OCI-LY1 (cell line): Measurements from ENCODE around the gene PTPRN2.

Experiments
- H2AFZ ChIP-seq: fragments of 200-600 bp; sonication (generic), shearing (Covaris generic); 2 replicates; pipeline ENCODE4 v1.6.0; 2014; ENCODE audit warnings: antibody characterized with exemption, mild to moderate bottlenecking, low read length
- H3F3A ChIP-seq: fragments of 200-600 bp; sonication (generic), shearing (Covaris generic); 2 replicates; pipeline ENCODE4 v1.6.0; 2014; ENCODE audit warnings: mild to moderate bottlenecking, antibody characterized with exemption, low read length, moderate library complexity; ENCODE audit not compliant: insufficient read depth
- H3K27ac ChIP-seq: fragments of 200-600 bp; sonication (generic); 2 replicates; pipeline ENCODE4 v1.5.1; 2014; ENCODE audit warnings: low read length, mixed run types, mild to moderate bottlenecking, low read depth; ENCODE audit not compliant: poor library complexity, severe bottlenecking
- H3K27me3 ChIP-seq: fragments of 200-600 bp; sonication (generic); 2 replicates; pipeline ENCODE4 v1.6.0; 2014; ENCODE audit warnings: antibody characterized with exemption, mild to moderate bottlenecking, low read length, moderate library complexity; ENCODE audit not compliant: insufficient read depth
- H3K36me3 ChIP-seq: fragments of 200-600 bp; sonication (generic); 2 replicates; pipeline ENCODE4 v1.6.1; 2014; ENCODE audit warnings: mild to moderate bottlenecking, antibody characterized with exemption, low read length, moderate library complexity, mixed read lengths; ENCODE audit not compliant: insufficient read depth
- H3K4me1 ChIP-seq: fragments of 200-600 bp; sonication (generic); 2 replicates; pipeline ENCODE4 v1.5.1; 2014; ENCODE audit warnings: mild to moderate bottlenecking, low read length, moderate library complexity; ENCODE audit not compliant: insufficient read depth, severe bottlenecking
- H3K4me2 ChIP-seq: fragments of 200-600 bp; sonication (generic), shearing (Covaris generic); 2 replicates; pipeline ENCODE4 v1.6.1; 2014; ENCODE audit warnings: low read length
- H3K4me3 ChIP-seq: fragments of 200-600 bp; sonication (generic); 2 replicates; pipeline ENCODE4 v1.5.1; 2014; ENCODE audit warnings: low read length, low read depth, mild to moderate bottlenecking, mixed read lengths; ENCODE audit not compliant: poor library complexity, severe bottlenecking
- H3K79me2 ChIP-seq: fragments of 200-600 bp; shearing (Covaris generic); 2 replicates; pipeline ENCODE4 v1.6.1; 2016; ENCODE audit warnings: mixed run types, low read length, mixed read lengths; ENCODE audit not compliant: insufficient read depth
- H3K9ac ChIP-seq: fragments of 200-600 bp; sonication (generic), shearing (Covaris generic); 2 replicates; pipeline ENCODE4 v1.6.1; 2014; ENCODE audit warnings: mild to moderate bottlenecking, low read length, mixed read lengths
- H3K9me2 ChIP-seq: fragments of 200-600 bp; sonication (generic), shearing (Covaris generic); 2 replicates; pipeline ENCODE4 v1.6.1; 2014; ENCODE audit warnings: low read depth, mild to moderate bottlenecking, low read length, mixed read lengths
- H3K9me3 ChIP-seq: fragments of 200-600 bp; shearing (Covaris generic); 2 replicates; pipeline ENCODE4 v1.6.1; 2014; ENCODE audit warnings: low read length, mixed read lengths
- H4K20me1 ChIP-seq: fragments of 200-600 bp; sonication (generic), shearing (Covaris generic); 2 replicates; pipeline ENCODE4 v1.6.0; 2016; ENCODE audit warnings: mild to moderate bottlenecking, low read length; ENCODE audit not compliant: insufficient read depth
- EZH2 ChIP-seq: fragments of 200-600 bp; sonication (generic), shearing (Covaris generic); IDR thresholded peaks from 2 replicates; pipeline ENCODE4 v1.8.0; 2017; ENCODE audit warnings: borderline replicate concordance, mixed run types, mild to moderate bottlenecking, antibody characterized with exemption, low read length, moderate library complexity, mixed read lengths
- TF ChIP-seq, protein P1 (sequence below): fragments of 200-600 bp; sonication (generic), shearing (Covaris generic); IDR thresholded peaks from 2 replicates; pipeline ENCODE4 v1.5.1; 2017; ENCODE audit warnings: mild to moderate bottlenecking, antibody characterized with exemption, low read length, moderate library complexity, mixed read lengths

Gene PTPRN2

DNA sequence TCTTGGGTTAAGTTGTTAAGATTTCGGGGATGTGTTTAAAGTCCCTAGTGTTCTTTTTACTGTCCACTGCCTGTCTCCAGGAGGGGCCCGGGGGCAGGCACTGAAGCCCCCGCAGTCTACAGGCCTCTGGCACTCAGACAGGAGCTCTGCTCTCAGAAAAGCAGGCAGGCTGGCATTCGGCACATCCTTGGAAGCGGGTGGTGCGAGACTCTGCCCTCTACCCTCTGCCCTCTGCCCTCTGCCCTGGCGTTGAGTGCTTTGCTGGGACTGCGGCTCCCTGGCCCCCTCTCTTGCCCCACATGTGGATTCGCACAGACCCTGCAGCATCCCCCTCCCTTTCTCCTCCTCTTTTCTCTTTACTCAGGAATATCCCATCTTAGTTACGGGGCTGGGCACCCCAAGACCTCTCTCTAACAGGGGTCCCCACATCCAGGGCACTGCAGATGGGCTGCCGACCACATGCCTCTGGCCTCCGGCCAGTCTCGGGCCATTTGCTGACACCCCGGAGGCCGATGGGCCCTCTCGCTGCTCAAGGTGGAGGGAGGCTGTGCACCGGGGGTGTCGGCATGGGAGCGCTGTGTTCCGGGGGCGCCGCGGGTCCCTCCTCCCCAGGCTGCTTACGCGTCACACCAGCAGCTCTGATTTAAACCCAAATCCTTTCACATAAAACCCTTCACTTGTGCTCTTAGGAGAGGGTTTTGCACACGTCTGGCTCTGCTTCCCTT lies 770.9 kb downstream of the PTPRN2 start:
- H3K79me2 ChIP-seq, result no peaks in the 10 kb centered on the region
- H3K36me3 ChIP-seq, result no peaks in the 10 kb centered on the region
- H3K4me3 ChIP-seq, result no peak overlapping the region
- no peak overlapping the region for H2AFZ ChIP-seq
- no peaks in the 10 kb centered on the region for H4K20me1 ChIP-seq
- TF ChIP-seq, protein P1, sequence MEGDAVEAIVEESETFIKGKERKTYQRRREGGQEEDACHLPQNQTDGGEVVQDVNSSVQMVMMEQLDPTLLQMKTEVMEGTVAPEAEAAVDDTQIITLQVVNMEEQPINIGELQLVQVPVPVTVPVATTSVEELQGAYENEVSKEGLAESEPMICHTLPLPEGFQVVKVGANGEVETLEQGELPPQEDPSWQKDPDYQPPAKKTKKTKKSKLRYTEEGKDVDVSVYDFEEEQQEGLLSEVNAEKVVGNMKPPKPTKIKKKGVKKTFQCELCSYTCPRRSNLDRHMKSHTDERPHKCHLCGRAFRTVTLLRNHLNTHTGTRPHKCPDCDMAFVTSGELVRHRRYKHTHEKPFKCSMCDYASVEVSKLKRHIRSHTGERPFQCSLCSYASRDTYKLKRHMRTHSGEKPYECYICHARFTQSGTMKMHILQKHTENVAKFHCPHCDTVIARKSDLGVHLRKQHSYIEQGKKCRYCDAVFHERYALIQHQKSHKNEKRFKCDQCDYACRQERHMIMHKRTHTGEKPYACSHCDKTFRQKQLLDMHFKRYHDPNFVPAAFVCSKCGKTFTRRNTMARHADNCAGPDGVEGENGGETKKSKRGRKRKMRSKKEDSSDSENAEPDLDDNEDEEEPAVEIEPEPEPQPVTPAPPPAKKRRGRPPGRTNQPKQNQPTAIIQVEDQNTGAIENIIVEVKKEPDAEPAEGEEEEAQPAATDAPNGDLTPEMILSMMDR, result no peak
- TF ChIP-seq EZH2, result no peak
- H3K9me3 ChIP-seq, result no peaks in the 10 kb centered on the region
- H3K4me2 ChIP-seq, result no peak overlapping the region
- no peaks in the 10 kb centered on the region for H3K27me3 ChIP-seq
- no peaks in the 10 kb centered on the region for H3K9me2 ChIP-seq
- H3K27ac ChIP-seq, result no peak overlapping the region
- H3K4me1 ChIP-seq, result no peaks in the 10 kb centered on the region
- H3F3A ChIP-seq, result no peaks in the 10 kb centered on the region
- no peak overlapping the region for H3K9ac ChIP-seq

DNA sequence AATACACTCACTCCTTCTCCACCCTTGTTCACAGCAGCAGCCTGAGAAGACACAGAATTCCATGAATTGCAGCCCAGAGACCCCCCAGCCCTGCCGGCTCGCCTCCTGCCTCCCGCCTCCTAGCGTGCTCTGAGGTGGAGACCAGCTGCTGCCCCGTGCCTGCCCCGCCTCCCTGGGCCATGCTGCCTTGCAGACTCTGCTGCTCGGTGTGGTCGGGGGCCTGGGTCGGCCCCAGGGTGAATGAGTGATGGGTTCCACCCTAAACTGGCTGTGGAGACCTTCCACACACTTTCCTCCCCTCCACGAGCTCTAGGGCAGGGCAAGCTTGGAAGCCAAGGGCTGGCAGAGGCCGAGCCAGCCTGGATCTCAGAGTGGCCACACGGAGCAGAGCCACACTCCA lies 771.5 kb downstream of the PTPRN2 start:
- Histone ChIP-seq H2AFZ (no peak overlapping the region), H3K9ac (no peak overlapping the region), H4K20me1 (no peaks in the 10 kb centered on the region), H3K9me2 (no peaks in the 10 kb centered on the region), H3K4me2 (no peak overlapping the region), H3K9me3 (no peaks in the 10 kb centered on the region), H3K27ac (no peak overlapping the region), H3K36me3 (no peaks in the 10 kb centered on the region), H3K79me2 (no peaks in the 10 kb centered on the region), H3F3A (no peaks in the 10 kb centered on the region), H3K4me1 (no peaks in the 10 kb centered on the region), H3K27me3 (no peaks in the 10 kb centered on the region), H3K4me3 (no peak overlapping the region)
- TF ChIP-seq EZH2, result no peak
- TF ChIP-seq, protein P1, result no peak

DNA sequence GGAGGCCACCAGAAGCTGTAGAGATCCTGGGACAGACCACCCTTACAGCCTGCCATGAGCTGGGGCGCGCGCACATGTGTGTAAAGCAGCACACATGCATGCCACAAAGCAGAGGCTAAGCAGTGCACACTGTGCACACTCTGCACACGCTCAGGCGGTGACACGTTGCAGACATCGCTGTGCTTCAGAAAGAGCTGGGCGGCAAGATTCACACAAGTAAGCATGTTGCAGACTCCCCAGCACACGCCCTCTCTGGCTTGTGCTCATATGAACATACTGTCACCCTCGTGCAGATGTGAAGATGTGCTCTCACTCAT lies 772.0 kb downstream of the PTPRN2 start:
- no peaks in the 10 kb centered on the region for H3K9me2 ChIP-seq
- H3K4me2 ChIP-seq, result no peak overlapping the region
- no peak overlapping the region for H3K27ac ChIP-seq
- no peak overlapping the region for H3K4me3 ChIP-seq
- TF ChIP-seq, protein P1, result no peak
- no peak for TF ChIP-seq EZH2
- H2AFZ ChIP-seq, result no peak overlapping the region
- no peak overlapping the region for H3K9ac ChIP-seq
- no peaks in the 10 kb centered on the region for H3F3A ChIP-seq
- no peaks in the 10 kb centered on the region for H4K20me1 ChIP-seq
- no peaks in the 10 kb centered on the region for H3K4me1 ChIP-seq
- H3K27me3 ChIP-seq, result no peaks in the 10 kb centered on the region
- no peaks in the 10 kb centered on the region for H3K79me2 ChIP-seq
- H3K36me3 ChIP-seq, result no peaks in the 10 kb centered on the region
- no peaks in the 10 kb centered on the region for H3K9me3 ChIP-seq
